ENCODE measurements around the gene CPLX3. TPM values are rescaled to one million over a fixed set of nuclear protein-coding genes. Genes with fewer than 3 reads are reported as not detected.

The CPLX3 gene
- total and polyA plus RNA-seq, 2 donors (not counting 3 experiments of a cell fraction or from before 2014, with no cell fraction given), result not detected

DNA sequence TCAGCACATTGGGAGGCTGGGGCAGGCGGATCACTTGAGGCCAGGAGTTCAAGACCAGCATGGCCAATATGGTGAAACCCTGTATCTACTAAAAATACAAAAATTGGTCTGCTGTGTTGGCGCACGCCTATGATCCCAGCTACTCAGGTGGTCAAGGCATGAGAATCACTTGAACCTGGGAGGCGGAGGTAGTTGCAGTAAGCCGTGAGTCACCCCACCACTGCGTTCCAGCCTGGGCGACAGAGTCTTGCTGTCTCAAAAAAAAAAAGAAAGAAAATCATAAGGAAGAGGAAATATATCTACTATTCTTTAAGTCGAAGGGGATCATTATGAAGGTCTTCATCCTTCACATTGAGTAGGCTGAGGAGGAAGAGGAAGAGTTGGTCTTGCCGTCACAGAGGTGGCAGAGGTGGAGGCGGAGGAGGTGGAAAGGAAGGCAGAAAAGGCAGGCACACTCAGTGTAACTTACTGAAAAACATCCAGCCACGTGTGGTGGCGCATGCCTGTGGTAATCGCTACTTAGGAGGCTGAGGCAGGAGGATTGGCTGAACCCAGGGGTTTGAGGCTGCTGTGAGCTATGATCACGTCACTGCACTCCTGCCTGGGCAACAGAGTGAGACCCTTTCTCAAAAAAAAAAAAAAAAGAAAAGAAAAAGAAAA lies 30.3 kb upstream of the CPLX3 start:
- Histone ChIP-seq H3K9ac (replicated peaks; ENCODE audit: extremely low read depth, insufficient read depth, low read length) (no peak overlapping the region), H3K9me1 (replicated peaks; ENCODE audit: control insufficient read depth, extremely low read depth, insufficient read depth, low read length) (no peaks in the 10 kb centered on the region), H3K4me1 (ENCODE audit: control insufficient read depth, extremely low read depth, insufficient read depth, low read length) (no peaks in the 10 kb centered on the region), H3K4me2 (ENCODE audit: insufficient read depth, low read length) (no peak overlapping the region), H3K36me3 (ENCODE audit: control insufficient read depth in 2 of 2, extremely low read depth in 1 of 2, insufficient read depth in 2 of 2, low read length in 2 of 2) (peaks cover 0 to 12% of the 10 kb centered on the region in 2 experiments), H3K9me3 (replicated peaks; ENCODE audit: control insufficient read depth, insufficient read depth, low read length) (no peaks in the 10 kb centered on the region), H2AFZ (ENCODE audit: low read depth, low read length) (no peak overlapping the region), H4K20me1 (replicated peaks; ENCODE audit: control insufficient read depth, extremely low read depth, insufficient read depth, low read length) (no peaks in the 10 kb centered on the region), H3K27me3 (ENCODE audit: control insufficient read depth in 2 of 2, insufficient read depth in 2 of 2, low read length in 2 of 2) (no peaks in the 10 kb centered on the region), H3K79me2 (ENCODE audit: control insufficient read depth, insufficient read depth, low read length) (peaks cover 52% of the 10 kb centered on the region), H3K27ac (ENCODE audit: insufficient read depth, low read depth, low read length) (no peak overlapping the region), H3K4me3 (replicated peaks in 1 of 3; ENCODE audit: insufficient read depth in 1 of 3, low read depth in 1 of 3, low read length in 3 of 3) (no peak overlapping the region)
- BruUV-seq (replicated peaks), result no TSS peak
- intact Hi-C loops (cut with micrococcal nuclease), result loop anchor here (1.0 kb wide), 1 partner anchor 13 kb away; no protein-coding TSS in a partner anchor
- ChIA-PET CTCF (interaction anchor here (2.3 to 6.5 kb wide), 2 partner anchors 24 to 28 kb away, joined by 8 to 69 read pairs; no protein-coding TSS in a partner anchor), POLR2A (interaction anchor here (0.6 kb wide), 1 partner anchor 227 kb away, joined by 5 read pairs; no protein-coding TSS in a partner anchor)
- dilution Hi-C loops (cut with MboI; ENCODE audit: extremely low pct_ligation_motif_present, low sequenced_read_pairs), result no loop called here
- TF ChIP-seq, protein P1, sequence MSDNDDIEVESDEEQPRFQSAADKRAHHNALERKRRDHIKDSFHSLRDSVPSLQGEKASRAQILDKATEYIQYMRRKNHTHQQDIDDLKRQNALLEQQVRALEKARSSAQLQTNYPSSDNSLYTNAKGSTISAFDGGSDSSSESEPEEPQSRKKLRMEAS (IDR thresholded peaks at IDR 0.05; ENCODE audit: insufficient read depth, insufficient read length), result no peak
- no peak for TF ChIP-seq POLR2A (IDR thresholded peaks at IDR 0.05; ENCODE audit: low read depth, low read length)
- no peak for DNase-seq (ENCODE audit: low read depth, low spot score)
- no peak for FAIRE-seq

GRCh38 chr15:74798388-74799254 lies 27.8 kb upstream of the CPLX3 start:
- Histone ChIP-seq H3K4me1 (ENCODE audit: control insufficient read depth, extremely low read depth, insufficient read depth, low read length) (no peaks in the 10 kb centered on the region), H3K9ac (replicated peaks; ENCODE audit: extremely low read depth, insufficient read depth, low read length) (no peak overlapping the region), H4K20me1 (replicated peaks; ENCODE audit: control insufficient read depth, extremely low read depth, insufficient read depth, low read length) (no peaks in the 10 kb centered on the region), H2AFZ (ENCODE audit: low read depth, low read length) (no peak overlapping the region), H3K9me1 (replicated peaks; ENCODE audit: control insufficient read depth, extremely low read depth, insufficient read depth, low read length) (no peaks in the 10 kb centered on the region), H3K27ac (ENCODE audit: insufficient read depth, low read depth, low read length) (no peak overlapping the region), H3K79me2 (ENCODE audit: control insufficient read depth, insufficient read depth, low read length) (peaks cover 27% of the 10 kb centered on the region), H3K36me3 (ENCODE audit: control insufficient read depth in 2 of 2, extremely low read depth in 1 of 2, insufficient read depth in 2 of 2, low read length in 2 of 2) (peaks cover 3 to 33% of the 10 kb centered on the region in 2 experiments), H3K9me3 (replicated peaks; ENCODE audit: control insufficient read depth, insufficient read depth, low read length) (no peaks in the 10 kb centered on the region), H3K4me2 (ENCODE audit: insufficient read depth, low read length) (no peak overlapping the region), H3K4me3 (replicated peaks in 1 of 3; ENCODE audit: insufficient read depth in 1 of 3, low read depth in 1 of 3, low read length in 3 of 3) (no peak overlapping the region), H3K27me3 (ENCODE audit: control insufficient read depth in 2 of 2, insufficient read depth in 2 of 2, low read length in 2 of 2) (no peaks in the 10 kb centered on the region)
- DNase-seq (ENCODE audit: low read depth, low spot score), result no peak
- ChIA-PET CTCF (interaction anchor here (0.7 to 6.5 kb wide), 12 partner anchors 10 to 162 kb away, joined by 3 to 69 read pairs (median 4); partner anchors contain the start of genes CSK and CYP1A1), POLR2A (no interaction called here)
- BruUV-seq (replicated peaks), result TSS peak; percentile 1
- intact Hi-C loops (cut with micrococcal nuclease), result no loop called here
- FAIRE-seq, result no peak
- no peak for TF ChIP-seq GATA2 (IDR thresholded peaks at IDR 0.05; ENCODE audit: insufficient read depth, insufficient read length, low read depth, low read length)
- TF ChIP-seq CTCF (IDR thresholded peaks at IDR 0.05; ENCODE audit: extremely low read depth in 1 of 2, insufficient read depth in 1 of 2, low read depth in 1 of 2, low read length in 2 of 2), result no peak
- TF ChIP-seq JUN (IDR thresholded peaks at IDR 0.05; ENCODE audit: borderline replicate concordance, insufficient read depth, insufficient read length, low read depth), result no peak
- no peak for TF ChIP-seq EZH2 (IDR thresholded peaks at IDR 0.05; ENCODE audit: borderline replicate concordance, low read depth, low read length, severe bottlenecking)
- no peak for TF ChIP-seq FOS (IDR thresholded peaks at IDR 0.05; ENCODE audit: borderline replicate concordance, insufficient read depth, low read length)
- TF ChIP-seq, protein P1 (IDR thresholded peaks at IDR 0.05; ENCODE audit: insufficient read depth, insufficient read length), result no peak
- TF ChIP-seq POLR2AphosphoS5 (IDR thresholded peaks at IDR 0.05; ENCODE audit: insufficient read depth, low read depth, low read length), result no peak
- no peak for TF ChIP-seq MYC (IDR thresholded peaks at IDR 0.05; ENCODE audit: low read depth, low read length)
- no peak for TF ChIP-seq POLR2A (IDR thresholded peaks at IDR 0.05; ENCODE audit: low read depth, low read length)
- dilution Hi-C loops (cut with MboI; ENCODE audit: extremely low pct_ligation_motif_present, low sequenced_read_pairs), result no loop called here

All from endothelial cell of umbilical vein (primary cell).